GM23338 (cell line): Measurements from ENCODE around the gene SYT7. TPM values are rescaled to one million over a fixed set of nuclear protein-coding genes. Genes with fewer than 3 reads are reported as not detected.

Source experiments
- ATAC-seq: fragments of 200-7000 bp; cut with Tn5 transposase; 3 replicates; pipeline ENCODE4 v1.9.1; 2020
- DNase-seq: peaks from one replicate; pipeline ENCODE4 v3.0.0-alpha.2; 2015; ENCODE audit warnings: low spot score
- H2AFZ ChIP-seq: fragments of 200-600 bp; sonication (generic); 2 replicates; pipeline ENCODE4 v1.8.0; 2016; ENCODE audit warnings: antibody characterized with exemption, mild to moderate bottlenecking, moderate library complexity
- H3F3A ChIP-seq: fragments of 200-600 bp; sonication (generic); replicated peaks from 2 replicates; pipeline ENCODE4 v1.8.0; 2017; ENCODE audit warnings: antibody characterized with exemption, mixed run types, low read depth
- H3K27ac ChIP-seq: fragments of 200-600 bp; sonication (generic); 2 replicates; pipeline ENCODE4 v1.6.1; 2016; ENCODE audit warnings: low read depth
- H3K27me3 ChIP-seq: fragments of 200-600 bp; sonication (generic); 2 replicates; pipeline ENCODE4 v1.8.0; 2016; ENCODE audit warnings: mild to moderate bottlenecking, mixed run types, moderate library complexity; ENCODE audit not compliant: insufficient read depth
- H3K36me3 ChIP-seq: fragments of 200-600 bp; sonication (generic); 2 replicates; pipeline ENCODE4 v1.8.0; 2016; ENCODE audit warnings: mild to moderate bottlenecking; ENCODE audit not compliant: insufficient read depth
- H3K4me1 ChIP-seq: fragments of 200-600 bp; sonication (generic); 2 replicates; pipeline ENCODE4 v1.8.0; 2016; ENCODE audit warnings: mild to moderate bottlenecking, moderate library complexity; ENCODE audit not compliant: insufficient read depth
- H3K4me2 ChIP-seq: fragments of 200-600 bp; sonication (generic); 2 replicates; pipeline ENCODE4 v1.7.1; 2017; ENCODE audit warnings: mixed run types
- H3K4me3 ChIP-seq: fragments of 200-600 bp; sonication (generic); 2 replicates; pipeline ENCODE4 v1.6.1; 2016; ENCODE audit warnings: mixed run types
- H3K79me2 ChIP-seq: fragments of 200-600 bp; sonication (generic); replicated peaks from 2 replicates; pipeline ENCODE4 v1.8.0; 2017; ENCODE audit warnings: mild to moderate bottlenecking; ENCODE audit not compliant: insufficient read depth
- H3K9me2 ChIP-seq: fragments of 200-600 bp; sonication (generic); 2 replicates; pipeline ENCODE4 v1.8.0; 2017; ENCODE audit not compliant: insufficient read depth
- H4K20me1 ChIP-seq: fragments of 200-600 bp; sonication (generic); replicated peaks from 2 replicates; pipeline ENCODE4 v1.8.0; 2017; ENCODE audit warnings: mild to moderate bottlenecking; ENCODE audit not compliant: insufficient read depth
- H3K27ac Mint-ChIP-seq: 2 replicates; pipeline ENCODE4 v1.8.0; 2020; ENCODE audit warnings: inconsistent platforms, mild to moderate bottlenecking, moderate library complexity, mixed read lengths
- H3K27me3 Mint-ChIP-seq: 3 replicates; pipeline ENCODE4 v1.8.0; 2022; ENCODE audit warnings: low read depth, mild to moderate bottlenecking, moderate library complexity, mixed read lengths, inconsistent platforms; ENCODE audit not compliant: insufficient read depth, poor library complexity
- H3K36me3 Mint-ChIP-seq: 3 replicates; pipeline ENCODE4 v1.8.0; 2021; ENCODE audit warnings: low read depth, mild to moderate bottlenecking, inconsistent platforms, moderate library complexity, mixed read lengths
- H3K4me1 Mint-ChIP-seq: 3 replicates; pipeline ENCODE4 v1.8.0; 2020; ENCODE audit warnings: mild to moderate bottlenecking, inconsistent platforms, mixed read lengths
- H3K4me3 Mint-ChIP-seq: 3 replicates; pipeline ENCODE4 v1.8.0; 2021; ENCODE audit warnings: moderate library complexity, mild to moderate bottlenecking, inconsistent platforms, mixed read lengths
- H3K9me3 Mint-ChIP-seq: 3 replicates; pipeline ENCODE4 v1.8.0; 2020; ENCODE audit warnings: moderate library complexity, mild to moderate bottlenecking, inconsistent platforms, mixed read lengths
- CREB1 ChIP-seq: fragments of 250-450 bp; sonication (Bioruptor Pico); IDR thresholded peaks from 2 replicates; pipeline ENCODE4 v1.5.0; 2020; ENCODE audit warnings: low read depth, mild to moderate bottlenecking, moderate library complexity
- CTCF ChIP-seq, 2 experiments: fragments of 200-600 bp in 1 of 2; sonication (generic) in 1 of 2; conservative IDR thresholded peaks; 2 replicates each; pipeline versions ENCODE4 v1.5.1 to v1.6.1; 2016 to 2017; ENCODE audit warnings: antibody characterized with exemption in 2 of 2, low read depth in 2 of 2, mild to moderate bottlenecking in 2 of 2, moderate library complexity in 1 of 2
- ETS1 ChIP-seq: IDR thresholded peaks from 2 replicates; pipeline ENCODE4 v1.6.1; 2016; ENCODE audit warnings: antibody characterized with exemption
- EZH2 ChIP-seq: fragments of 200-600 bp; sonication (generic); IDR thresholded peaks from one replicate; pipeline ENCODE4 v1.8.0; 2017; ENCODE audit warnings: antibody characterized with exemption, mild to moderate bottlenecking, low read depth; ENCODE audit not compliant: unreplicated experiment
- JUNB ChIP-seq: IDR thresholded peaks from one replicate; pipeline ENCODE4 v1.6.1; 2016; ENCODE audit warnings: antibody characterized with exemption; ENCODE audit not compliant: unreplicated experiment
- POLR2AphosphoS5 ChIP-seq: IDR thresholded peaks from 2 replicates; pipeline ENCODE4 v1.6.1; 2016; ENCODE audit warnings: antibody characterized with exemption, low read depth
- REST ChIP-seq: IDR thresholded peaks from one replicate; pipeline ENCODE4 v1.6.1; 2018; ENCODE audit warnings: antibody characterized with exemption; ENCODE audit not compliant: unreplicated experiment
- ZNF462 ChIP-seq: fragments of 250-450 bp; sonication (Bioruptor Pico); IDR thresholded peaks from 2 replicates; pipeline ENCODE4 v1.5.0; 2020; ENCODE audit warnings: mild to moderate bottlenecking, moderate library complexity
- polyA plus RNA-seq: library from polyadenylated mRNA; unstranded; fragments of >200 nt; fragmentation: Nextera tagmentation; extraction: Ambion mirVana; gene quantifications from 2 replicates; pipeline ENCODE4 v1.2.1, GENCODE V29; 2016
- total RNA-seq: library from RNA; depleted of rRNA; stranded (reverse); fragments of >200 nt; shearing (Covaris generic); gene quantifications from 2 replicates; pipeline ENCODE4 v1.2.3, GENCODE V29; 2014

Gene SYT7
- total and polyA plus RNA-seq, 2 experiments from 2014 or later = 1.6 to 10.3 TPM

GRCh38 chr11:61598886-61599868 lies 18.3 kb upstream of the SYT7 start:
- Histone ChIP-seq H3K27me3 (no peaks in the 10 kb centered on the region), H3K4me2 (peak overlapping the region; percentile 71), H3K79me2 (no peaks in the 10 kb centered on the region), H3K4me1 (peaks cover 31% of the 10 kb centered on the region), H3K9me2 (no peaks in the 10 kb centered on the region), H4K20me1 (no peaks in the 10 kb centered on the region), H3K4me3 (peak overlapping the region; percentile 36), H3K36me3 (no peaks in the 10 kb centered on the region), H3K27ac (peak overlapping the region; percentile 59; the same call in 1 of the 2 replicates), H3F3A (no peaks in the 10 kb centered on the region), H2AFZ (peak overlapping the region; percentile 92)
- peak; percentile 77 for ATAC-seq
- Mint-ChIP-seq H3K27me3 (peaks cover 35% of the 10 kb centered on the region), H3K4me3 (peak overlapping the region; percentile 43; the same call in 2 of the 3 replicates), H3K4me1 (peaks cover 38% of the 10 kb centered on the region), H3K27ac (peak overlapping the region; percentile 54; the same call in 1 of the 2 replicates), H3K36me3 (no peaks in the 10 kb centered on the region), H3K9me3 (no peaks in the 10 kb centered on the region)
- DNase-seq = peak; percentile 71
- no peak for TF ChIP-seq ZNF462 (CRISPR knock-in tag)
- no peak for TF ChIP-seq JUNB
- no peak for TF ChIP-seq POLR2AphosphoS5
- no peak for TF ChIP-seq ETS1
- TF ChIP-seq EZH2 = no peak
- no peak for TF ChIP-seq CTCF (conservative IDR thresholded peaks at IDR 0.05; ENCODE audit: low read depth in 2 of 2)
- TF ChIP-seq REST = no peak
- TF ChIP-seq CREB1 (CRISPR knock-in tag) = no peak
